Measurements from ENCODE around the gene RALY. TPM values are rescaled to one million over a fixed set of nuclear protein-coding genes. Genes with fewer than 3 reads are reported as not detected.

RALY gene
- total RNA-seq, 3 donors from 2014 or later, result 152 to 229 (median 215) TPM

GRCh38 chr20:33970229-33970628, 23.5 kb upstream of the RALY start:
- Histone ChIP-seq H3K9me3 (no peaks in the 10 kb centered on the region), H3K4me1 (ENCODE audit: low read depth) (no peaks in the 10 kb centered on the region), H3K4me3 (no peak overlapping the region), H3K36me3 (ENCODE audit: low read depth) (no peaks in the 10 kb centered on the region)
- no peak for ATAC-seq
- intact Hi-C loops (cut with DNase I, micrococcal nuclease), result no loop called here
- DNase-seq, result no peak
- no peak for TF ChIP-seq CTCF (IDR thresholded peaks at IDR 0.05)

GRCh38 chr20:33971147-33971975, 22.4 kb upstream of the RALY start:
- TF ChIP-seq CTCF (IDR thresholded peaks at IDR 0.05), result no peak
- Histone ChIP-seq H3K36me3 (ENCODE audit: low read depth) (no peaks in the 10 kb centered on the region), H3K9me3 (no peaks in the 10 kb centered on the region), H3K4me1 (ENCODE audit: low read depth) (no peaks in the 10 kb centered on the region), H3K4me3 (no peak overlapping the region)
- DNase-seq (no peak), ATAC-seq (no peak)
- intact Hi-C loops (cut with DNase I, micrococcal nuclease), result no loop called here

GRCh38 chr20:33976959-33977358, 16.8 kb upstream of the RALY start:
- ATAC-seq (no peak), DNase-seq (no peak)
- Histone ChIP-seq H3K4me3 (no peak overlapping the region), H3K9me3 (no peaks in the 10 kb centered on the region), H3K4me1 (ENCODE audit: low read depth) (peaks cover 3% of the 10 kb centered on the region), H3K36me3 (ENCODE audit: low read depth) (no peaks in the 10 kb centered on the region)
- intact Hi-C loops (cut with DNase I, micrococcal nuclease), result no loop called here
- TF ChIP-seq CTCF (IDR thresholded peaks at IDR 0.05), result no peak

GRCh38 chr20:33977535-33977934, 16.2 kb upstream of the RALY start:
- intact Hi-C loops (cut with DNase I, micrococcal nuclease), result no loop called here
- Histone ChIP-seq H3K4me1 (ENCODE audit: low read depth) (peaks cover 3% of the 10 kb centered on the region), H3K4me3 (no peak overlapping the region), H3K9me3 (no peaks in the 10 kb centered on the region), H3K36me3 (ENCODE audit: low read depth) (no peaks in the 10 kb centered on the region)
- TF ChIP-seq CTCF (IDR thresholded peaks at IDR 0.05), result no peak
- DNase-seq, result no peak
- ATAC-seq, result no peak

GRCh38 chr20:33979094-33979493, 14.6 kb upstream of the RALY start:
- H3K36me3 ChIP-seq (ENCODE audit: low read depth), result no peaks in the 10 kb centered on the region
- no peak for TF ChIP-seq CTCF (IDR thresholded peaks at IDR 0.05)
- ATAC-seq (no peak), DNase-seq (no peak)
- H3K4me1 ChIP-seq (ENCODE audit: low read depth), result peaks cover 3% of the 10 kb centered on the region
- intact Hi-C loops (cut with DNase I, micrococcal nuclease), result no loop called here
- no peaks in the 10 kb centered on the region for H3K9me3 ChIP-seq
- no peak overlapping the region for H3K4me3 ChIP-seq
